AG09319 (cell line): ENCODE results near the gene PCDHGB7.
"Not testable (repeated sequence)": the region's sequence is repeated elsewhere in the genome, so short reads cannot be mapped to it uniquely, and the experiment has no call there.

Experiments
- DNase-seq: peaks from one replicate; pipeline ENCODE4 v3.0.0-alpha.2; 2010; ENCODE audit warnings: low read depth; ENCODE audit errors: extremely low read depth
- CTCF ChIP-seq: IDR thresholded peaks from 2 replicates; pipeline ENCODE4 v1.5.1; 2011; ENCODE audit warnings: low read depth, mild to moderate bottlenecking, inconsistent platforms, low read length, moderate library complexity

Gene PCDHGB7

GRCh38 chr5:141382469-141383294, 34.8 kb upstream of the PCDHGB7 start, which contains the start of gene PCDHGA7:
Gene PCDHGA7 (plus strand): TSS chr5:141382742. CDS start chr5:141382900, 158 bp downstream.
- TF ChIP-seq CTCF = peak; percentile 32
- no peak for DNase-seq

- no peak for DNase-seq
Measured at GRCh38 chr5:141383345-141383744, 34.1 kb upstream of the PCDHGB7 start.

GRCh38 chr5:141384471-141385267, 32.8 kb upstream of the PCDHGB7 start:
- TF ChIP-seq CTCF = no peak
- no peak for DNase-seq

More at GRCh38 chr5:141383345-141383744, 34.1 kb upstream of the PCDHGB7 start:
- TF ChIP-seq CTCF = no peak

GRCh38 chr5:141387557-141388311, 29.7 kb upstream of the PCDHGB7 start, which contains the start of gene PCDHGB4:
Gene PCDHGB4 (plus strand): TSS chr5:141387698. CDS start chr5:141387885, 187 bp downstream.
- DNase-seq = not testable (repeated sequence)
- TF ChIP-seq CTCF = peak; percentile 43

- TF ChIP-seq CTCF = no peak
- no peak for DNase-seq
Measured at GRCh38 chr5:141388661-141389060, 28.8 kb upstream of the PCDHGB7 start.

GRCh38 chr5:141389153-141390042, 28.1 kb upstream of the PCDHGB7 start:
- no peak for TF ChIP-seq CTCF
- no peak for DNase-seq
